Kidney (tissue), 22 donors: ENCODE results near the gene UGT1A4. TPM values are rescaled to one million over a fixed set of nuclear protein-coding genes. Genes with fewer than 3 reads are reported as not detected.
A peak's percentile ranks its signal among the peaks of the same experiment; 100 is the strongest.

Source experiments
- DNase-seq, 5 donors: peaks; one replicate each; pipeline ENCODE4 v3.0.0-alpha.2; 2013 to 2020
- FAIRE-seq: peaks from 2 replicates; lab custom pipeline; 2012; peaks lifted over from hg19 to GRCh38; lab: Jason Lieb, UNC
- H3K27ac ChIP-seq, 2 donors: one replicate each; pipeline ENCODE4 v1.7.0; 2013; ENCODE audit warnings: low read depth in 2 of 2, low read length in 2 of 2, inconsistent platforms in 1 of 2
- H3K27me3 ChIP-seq: one replicate; pipeline ENCODE4 v1.7.1; 2013; ENCODE audit warnings: low read length, inconsistent platforms; ENCODE audit not compliant: control insufficient read depth, insufficient read depth
- H3K36me3 ChIP-seq, 3 donors: one replicate each; pipeline versions ENCODE4 v1.7.0 to v1.7.1; 2013; ENCODE audit warnings: low read length in 3 of 3, control low read depth in 1 of 3, inconsistent platforms in 1 of 3; ENCODE audit not compliant: insufficient read depth in 3 of 3, control insufficient read depth in 2 of 3
- H3K4me1 ChIP-seq, 3 donors: one replicate each; pipeline versions ENCODE4 v1.7.0 to v1.7.1; 2013; ENCODE audit warnings: low read length in 3 of 3, inconsistent platforms in 1 of 3, low read depth in 1 of 3; ENCODE audit not compliant: control insufficient read depth in 2 of 3, insufficient read depth in 2 of 3
- H3K4me3 ChIP-seq, 3 donors: one replicate each; pipeline versions ENCODE4 v1.7.0 to v1.8.1; 2013; ENCODE audit warnings: low read length in 3 of 3, control low read depth in 1 of 3, inconsistent platforms in 1 of 3
- H3K9ac ChIP-seq, 3 donors: one replicate each; pipeline versions ENCODE4 v1.7.0 to v1.7.1; 2013; ENCODE audit warnings: low read length in 3 of 3, control low read depth in 1 of 3, inconsistent platforms in 1 of 3
- H3K9me3 ChIP-seq, 3 donors: one replicate each; pipeline versions ENCODE4 v1.7.0 to v1.7.1; 2013; ENCODE audit warnings: low read length in 3 of 3, control low read depth in 1 of 3, inconsistent platforms in 1 of 3; ENCODE audit not compliant: control insufficient read depth in 2 of 3, insufficient read depth in 1 of 3
- intact Hi-C: fragments of 100-400 bp; cut with DNase I; formaldehyde crosslinking; loops from one replicate; pipeline ENCODE4 v1.11.1; 2022
- long read RNA-seq, 10 donors: library from polyadenylated mRNA in 1 of 10; unstranded in 1 of 10; transcript quantifications; one replicate each; pipeline ENCODE4 v2.0.0 and lab custom pipeline, GENCODE V29; 2021 to 2026
- polyA plus RNA-seq: library from polyadenylated mRNA; stranded (reverse); fragments of 350-450 nt; fragmentation: Illumina TruSeq; extraction: RNeasy Lipid Tissue Mini Kit (QIAGEN cat#74804); gene quantifications from one replicate; pipeline ENCODE4 v1.2.3, GENCODE V29; 2014; ENCODE audit warnings: low read depth, low replicate concordance; ENCODE audit not compliant: insufficient read depth
- total RNA-seq: library from RNA; stranded (reverse); fragmentation: NEBNext Ultra II Directional; extraction: Animal tissue kit (Norgen Biotek cat#: 25700); gene quantifications from one replicate; pipeline ENCODE4 v1.2.1, GENCODE V29; 2021
- TF ChIP-seq, protein P1 (sequence below): IDR thresholded peaks from 3 replicates; pipeline ENCODE4 v1.5.1; 2012; ENCODE audit warnings: mild to moderate bottlenecking, moderate library complexity, borderline replicate concordance; ENCODE audit not compliant: insufficient read depth; ENCODE audit errors: extremely low read depth
- donor health status: control.
- donor health status: control.
- donor health status: control.
- donor health status: control.
- donor health status: control.
- donor health status: DM: yes; HTN: yes; CAD: no.
- donor health status: Normal renal cell carcinoma (clear cell type).

UGT1A4 gene
- 1.1 TPM for total RNA-seq
- polyA plus RNA-seq, result 0.84 TPM
- long read RNA-seq, donor 1, result 0 reads
- long read RNA-seq, donor 2, result 0 reads
- long read RNA-seq, donor 3, result 0 reads
- long read RNA-seq, donor 4, result 0 reads
- long read RNA-seq, donor 5, result 0 reads
- long read RNA-seq, donor 6, result 0 reads
- long read RNA-seq, donor 7, result 0 reads
- long read RNA-seq, donor 8, result 0 reads
- long read RNA-seq, donor 9, result 0 reads
- long read RNA-seq, donor 10, result 0 reads

- Histone ChIP-seq H3K27me3 (no peaks in the 10 kb centered on the region), H3K36me3 (peaks cover 0 to 5% (median 0%) of the 10 kb centered on the region in 3 donors), H3K4me3 (no peak within 1 kb of the TSS), H3K9ac (no peak within 1 kb of the TSS), H3K4me1 (no peaks in the 10 kb centered on the region), H3K27ac (no peak within 1 kb of the TSS), H3K9me3 (no peaks in the 10 kb centered on the region)
- FAIRE-seq (no peak), DNase-seq (no peak)
- TF ChIP-seq, protein P1, sequence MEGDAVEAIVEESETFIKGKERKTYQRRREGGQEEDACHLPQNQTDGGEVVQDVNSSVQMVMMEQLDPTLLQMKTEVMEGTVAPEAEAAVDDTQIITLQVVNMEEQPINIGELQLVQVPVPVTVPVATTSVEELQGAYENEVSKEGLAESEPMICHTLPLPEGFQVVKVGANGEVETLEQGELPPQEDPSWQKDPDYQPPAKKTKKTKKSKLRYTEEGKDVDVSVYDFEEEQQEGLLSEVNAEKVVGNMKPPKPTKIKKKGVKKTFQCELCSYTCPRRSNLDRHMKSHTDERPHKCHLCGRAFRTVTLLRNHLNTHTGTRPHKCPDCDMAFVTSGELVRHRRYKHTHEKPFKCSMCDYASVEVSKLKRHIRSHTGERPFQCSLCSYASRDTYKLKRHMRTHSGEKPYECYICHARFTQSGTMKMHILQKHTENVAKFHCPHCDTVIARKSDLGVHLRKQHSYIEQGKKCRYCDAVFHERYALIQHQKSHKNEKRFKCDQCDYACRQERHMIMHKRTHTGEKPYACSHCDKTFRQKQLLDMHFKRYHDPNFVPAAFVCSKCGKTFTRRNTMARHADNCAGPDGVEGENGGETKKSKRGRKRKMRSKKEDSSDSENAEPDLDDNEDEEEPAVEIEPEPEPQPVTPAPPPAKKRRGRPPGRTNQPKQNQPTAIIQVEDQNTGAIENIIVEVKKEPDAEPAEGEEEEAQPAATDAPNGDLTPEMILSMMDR, result no peak
- intact Hi-C loops, result no loop called here
Measured at GRCh38 chr2:233718552-233718951, at the start of gene UGT1A4. TSS of gene UGT1A4 (plus strand) at chr2:233718736. CDS start at chr2:233718821, 85 bp downstream.

GRCh38 chr2:233671290-233672161, 47.0 kb upstream of the UGT1A4 start, which contains the start of gene UGT1A9:
TSS of gene UGT1A9 (plus strand) at chr2:233671898. CDS start at chr2:233671935, 37 bp downstream.
- no peak for FAIRE-seq
- intact Hi-C loops, result no loop called here
- no peak for DNase-seq
- no peaks in the 10 kb centered on the region for H3K9me3 ChIP-seq
- peaks cover 0 to 7% (median 2%) of the 10 kb centered on the region in 3 donors for H3K4me1 ChIP-seq
- H3K36me3 ChIP-seq, result no peaks in the 10 kb centered on the region
- TF ChIP-seq, protein P1, result no peak
- H3K4me3 ChIP-seq, result peak within 1 kb of the TSS in 2 of 3 donors; percentile 61 to 83
- H3K27me3 ChIP-seq, result no peaks in the 10 kb centered on the region
- peak within 1 kb of the TSS; percentile 66 to 69 for H3K27ac ChIP-seq
- peak within 1 kb of the TSS in 1 of 3 donors; percentile 17 for H3K9ac ChIP-seq

GRCh38 chr2:233672886-233673285, 45.6 kb upstream of the UGT1A4 start:
- TF ChIP-seq, protein P1, result no peak
- Histone ChIP-seq H3K9ac (peak overlapping the region in 1 of 3 donors; percentile 17), H3K27me3 (no peaks in the 10 kb centered on the region), H3K4me3 (peak overlapping the region in 2 of 3 donors; percentile 61 to 83), H3K4me1 (peaks cover 0 to 7% (median 2%) of the 10 kb centered on the region in 3 donors), H3K9me3 (no peaks in the 10 kb centered on the region), H3K27ac (peak overlapping the region; percentile 22 to 35), H3K36me3 (no peaks in the 10 kb centered on the region)
- intact Hi-C loops, result no loop called here
- DNase-seq (no peak), FAIRE-seq (peak; percentile 46)
